22Rv1 (cell line): ENCODE measurements around the gene LSM5.

Source experiments
- H3K27ac ChIP-seq: fragments of 450-650 bp; 2 replicates; pipeline ENCODE4 v1.5.1; 2017
- ZFX ChIP-seq: fragments of 450-650 bp; IDR thresholded peaks from 2 replicates; pipeline ENCODE4 v1.6.1; 2017; ENCODE audit warnings: antibody characterized with exemption, borderline replicate concordance
- TF ChIP-seq, protein P1 (sequence below): fragments of 450-650 bp; IDR thresholded peaks from 2 replicates; pipeline ENCODE4 v1.5.1; 2017; ENCODE audit warnings: mild to moderate bottlenecking

LSM5 gene

DNA sequence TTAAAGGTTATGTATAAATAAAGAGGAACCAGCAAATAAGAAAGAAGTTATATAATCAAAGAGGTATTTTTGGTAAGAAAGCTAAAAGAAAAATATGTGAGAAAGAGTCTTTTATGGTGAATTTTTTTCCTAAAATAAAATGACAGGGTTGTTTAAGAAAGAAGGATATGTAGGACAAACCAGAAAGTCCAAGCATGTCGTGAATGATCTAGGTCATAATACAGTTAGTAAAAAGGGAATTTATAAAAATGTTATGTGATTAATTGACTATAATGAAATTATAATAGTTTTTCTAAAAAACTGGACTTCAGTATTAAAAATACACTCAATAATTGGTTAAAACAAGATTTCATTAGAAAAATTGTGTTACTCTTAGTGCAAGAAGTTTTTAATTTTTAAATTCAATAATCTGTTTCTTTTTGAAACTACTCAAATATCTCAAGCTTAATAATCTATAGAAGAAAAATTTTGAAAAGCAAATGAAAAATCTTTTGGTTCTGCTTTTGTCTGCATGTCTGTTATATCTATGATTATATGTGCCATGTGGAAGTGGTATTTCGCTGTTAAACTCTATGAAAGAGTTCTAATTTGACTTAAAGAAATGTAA lies 28.5 kb upstream of the LSM5 start:
- no peak overlapping the region for H3K27ac ChIP-seq
- TF ChIP-seq, protein P1, sequence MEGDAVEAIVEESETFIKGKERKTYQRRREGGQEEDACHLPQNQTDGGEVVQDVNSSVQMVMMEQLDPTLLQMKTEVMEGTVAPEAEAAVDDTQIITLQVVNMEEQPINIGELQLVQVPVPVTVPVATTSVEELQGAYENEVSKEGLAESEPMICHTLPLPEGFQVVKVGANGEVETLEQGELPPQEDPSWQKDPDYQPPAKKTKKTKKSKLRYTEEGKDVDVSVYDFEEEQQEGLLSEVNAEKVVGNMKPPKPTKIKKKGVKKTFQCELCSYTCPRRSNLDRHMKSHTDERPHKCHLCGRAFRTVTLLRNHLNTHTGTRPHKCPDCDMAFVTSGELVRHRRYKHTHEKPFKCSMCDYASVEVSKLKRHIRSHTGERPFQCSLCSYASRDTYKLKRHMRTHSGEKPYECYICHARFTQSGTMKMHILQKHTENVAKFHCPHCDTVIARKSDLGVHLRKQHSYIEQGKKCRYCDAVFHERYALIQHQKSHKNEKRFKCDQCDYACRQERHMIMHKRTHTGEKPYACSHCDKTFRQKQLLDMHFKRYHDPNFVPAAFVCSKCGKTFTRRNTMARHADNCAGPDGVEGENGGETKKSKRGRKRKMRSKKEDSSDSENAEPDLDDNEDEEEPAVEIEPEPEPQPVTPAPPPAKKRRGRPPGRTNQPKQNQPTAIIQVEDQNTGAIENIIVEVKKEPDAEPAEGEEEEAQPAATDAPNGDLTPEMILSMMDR: no peak
- no peak for TF ChIP-seq ZFX

DNA sequence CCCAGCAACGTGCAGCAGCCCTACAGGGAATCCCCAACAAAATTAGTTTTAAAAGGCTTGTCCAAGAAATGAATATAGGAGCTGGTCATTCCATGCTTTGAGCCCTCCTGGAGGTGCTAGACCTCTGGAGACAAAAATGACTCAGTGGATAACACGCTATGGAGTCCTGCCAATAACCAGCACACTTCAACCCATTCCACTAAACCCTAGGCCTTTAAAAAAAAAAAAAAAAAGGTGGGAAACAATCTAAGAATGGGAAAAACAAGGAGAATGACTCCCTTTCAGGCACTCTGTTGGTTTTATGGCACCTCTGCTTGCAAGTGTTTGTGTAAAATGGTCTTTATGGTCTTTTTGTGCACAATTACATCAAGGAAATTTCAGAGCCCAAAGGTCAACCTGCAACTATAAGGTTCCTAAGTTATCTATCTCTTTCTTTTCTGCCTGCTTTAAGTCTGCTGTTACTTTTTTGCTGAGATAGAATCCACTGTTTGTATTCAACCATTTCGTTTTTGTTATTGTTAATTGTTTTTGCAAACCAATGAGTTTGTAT lies 26.4 kb upstream of the LSM5 start:
- TF ChIP-seq, protein P1: no peak
- TF ChIP-seq ZFX: no peak
- H3K27ac ChIP-seq: no peak overlapping the region

DNA sequence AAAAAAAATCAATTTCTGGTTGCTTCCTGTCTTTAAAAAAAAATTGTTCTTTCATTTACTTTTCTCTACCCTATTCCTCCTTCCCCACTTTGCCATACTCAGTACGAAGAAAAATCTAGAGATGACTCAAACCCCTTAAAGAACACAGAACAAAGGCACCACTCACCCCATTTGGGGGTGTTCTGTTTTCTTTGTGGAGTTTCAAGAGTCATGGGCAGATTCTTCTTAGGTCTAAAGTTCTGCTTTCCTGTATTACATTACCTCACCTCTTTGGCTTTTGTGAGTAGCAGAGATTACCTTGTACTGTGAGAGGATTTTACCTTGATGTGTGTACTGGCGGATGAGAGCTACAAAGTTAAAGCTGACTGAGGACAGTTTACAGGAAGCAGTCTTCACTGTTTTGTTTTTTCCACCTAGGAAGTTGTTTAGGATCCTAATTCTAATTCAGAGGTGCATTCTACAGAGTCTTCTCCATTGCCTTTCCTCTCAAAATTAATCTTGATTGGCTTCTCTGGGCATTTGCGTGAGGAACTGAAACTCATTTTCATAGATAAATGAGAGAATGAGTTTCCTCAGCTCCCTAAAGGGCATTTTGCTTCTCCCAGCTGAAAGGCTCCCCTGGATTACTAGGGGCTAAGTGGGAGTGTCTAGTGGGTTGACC lies 25.8 kb upstream of the LSM5 start:
- H3K27ac ChIP-seq: no peak overlapping the region
- TF ChIP-seq, protein P1: no peak
- no peak for TF ChIP-seq ZFX

DNA sequence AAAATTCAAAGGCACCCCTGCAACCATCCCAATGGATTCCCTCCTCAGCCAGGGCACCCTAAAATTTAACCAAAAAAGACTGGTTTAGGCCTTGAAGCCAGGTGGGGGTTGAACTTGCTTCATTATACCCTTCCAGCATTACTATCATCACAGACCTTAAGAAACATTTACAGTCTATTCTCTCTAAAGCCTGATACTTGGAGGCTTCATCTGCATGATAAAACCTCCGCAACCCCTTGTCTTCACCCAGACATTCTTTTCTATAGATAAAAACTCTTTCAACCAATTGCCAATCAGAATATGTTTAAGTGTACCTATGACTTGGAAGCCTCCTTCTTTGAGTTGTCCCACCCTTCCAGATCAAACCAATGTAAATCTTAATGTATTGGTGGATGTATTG lies 23.0 kb upstream of the LSM5 start:
- H3K27ac ChIP-seq: no peak overlapping the region
- TF ChIP-seq, protein P1: no peak
- TF ChIP-seq ZFX: no peak

DNA sequence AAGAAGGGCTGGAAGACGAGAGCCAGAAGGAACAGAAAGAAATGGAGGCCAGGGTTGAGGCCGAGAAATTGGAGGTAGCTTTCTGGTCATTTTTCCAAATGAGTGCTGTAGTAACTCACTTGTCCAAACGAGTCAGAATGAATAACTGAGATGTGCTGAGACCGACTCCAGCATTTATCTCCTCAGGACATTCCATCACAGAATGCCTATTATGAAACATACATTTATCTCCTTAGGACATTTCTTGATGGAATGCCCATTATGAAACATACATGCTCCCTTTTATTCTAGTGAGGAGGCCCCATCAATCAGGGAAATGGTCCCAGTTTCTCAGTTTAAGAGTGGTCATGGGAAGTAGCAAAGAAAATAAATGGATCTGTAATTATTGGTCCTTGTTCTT lies 21.6 kb upstream of the LSM5 start:
- H3K27ac ChIP-seq: no peak overlapping the region
- TF ChIP-seq, protein P1: no peak
- no peak for TF ChIP-seq ZFX

DNA sequence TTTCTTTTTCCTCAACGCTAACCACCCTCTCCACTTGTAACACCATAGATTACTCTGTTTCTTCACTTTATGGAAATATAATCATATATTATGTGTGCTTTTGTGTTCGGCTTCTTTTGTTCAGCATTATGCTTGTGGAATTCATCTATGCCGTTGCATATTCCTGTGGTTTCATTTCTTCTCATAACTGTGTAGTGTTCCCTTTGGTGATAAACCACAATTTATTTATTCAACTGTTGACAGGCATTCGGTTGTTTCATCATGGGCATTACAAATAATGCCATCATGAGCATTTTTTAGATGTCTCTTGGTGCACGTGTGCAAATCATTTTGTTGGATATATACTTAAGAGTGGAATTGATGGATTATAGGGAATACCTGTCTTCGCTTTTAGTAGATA lies 17.2 kb upstream of the LSM5 start:
- H3K27ac ChIP-seq: no peak overlapping the region
- TF ChIP-seq, protein P1: no peak
- no peak for TF ChIP-seq ZFX
